ENCODE results near the gene PLCG2.
"Not testable (repeated sequence)": the region's sequence is repeated elsewhere in the genome, so short reads cannot be mapped to it uniquely, and the experiment has no call there.

The PLCG2 gene

GRCh38 chr16:81754858-81755257 is 24.2 kb upstream of the PLCG2 start:
- no peak for DNase-seq (ENCODE audit: low spot score)

- DNase-seq (ENCODE audit: low spot score), result no peak
Observed at GRCh38 chr16:81755915-81756614, 23.0 kb upstream of the PLCG2 start.

DNA sequence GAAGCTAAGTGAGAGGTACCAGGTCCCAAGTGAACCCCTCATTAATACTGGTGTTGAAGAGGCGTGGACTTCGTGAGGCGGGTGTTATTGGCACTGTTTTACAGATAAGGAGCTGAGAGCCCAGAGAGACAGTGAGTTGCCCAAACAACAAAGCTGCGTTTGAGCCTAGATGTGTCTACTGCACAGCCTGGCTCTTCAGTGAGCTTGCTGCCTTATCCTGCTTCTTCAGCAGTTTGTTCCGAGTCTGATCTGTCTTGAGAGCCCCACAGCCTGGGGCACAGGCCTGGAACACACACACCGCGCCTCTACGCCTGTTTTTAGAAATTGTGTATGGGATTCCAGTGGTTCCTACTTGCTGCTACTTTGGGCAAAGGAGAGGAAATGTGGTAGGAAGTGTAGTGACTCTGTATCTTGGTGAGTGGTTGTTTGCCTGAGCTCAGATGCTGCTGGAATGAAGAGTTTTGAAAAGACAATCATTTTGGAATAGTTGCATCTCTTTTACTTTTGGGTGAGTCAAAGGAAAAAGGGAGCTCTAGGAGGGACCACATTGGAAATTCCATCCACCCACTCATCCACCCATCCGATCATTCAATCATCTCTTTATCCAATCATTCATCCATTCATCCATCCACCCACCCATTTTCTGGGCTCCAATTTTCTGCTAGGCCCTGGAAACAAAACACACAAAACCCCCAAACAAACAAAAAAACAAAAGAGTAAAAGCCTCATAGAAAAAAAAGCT is 22.3 kb upstream of the PLCG2 start:
- DNase-seq (ENCODE audit: low spot score), result no peak

DNA sequence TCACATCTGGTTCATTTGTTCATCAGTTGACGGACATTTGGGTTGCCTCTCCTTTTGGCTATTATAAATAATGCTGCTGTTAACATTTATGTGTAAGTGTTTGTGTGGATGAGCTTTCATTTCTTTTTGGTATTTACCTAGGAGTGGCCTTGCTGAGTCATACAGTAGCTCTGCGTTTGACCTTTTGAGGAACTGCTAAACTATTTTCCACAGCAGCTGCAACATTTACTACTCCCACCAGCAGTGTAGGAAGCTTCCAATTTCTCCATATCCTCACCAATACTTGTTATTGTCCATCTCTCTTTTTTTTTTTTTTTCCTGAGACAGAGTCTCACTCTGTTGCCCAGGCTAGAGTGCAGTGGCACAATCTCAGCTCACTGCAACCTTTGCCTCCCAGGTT is 20.7 kb upstream of the PLCG2 start:
- DNase-seq (ENCODE audit: low spot score), result no peak

DNA sequence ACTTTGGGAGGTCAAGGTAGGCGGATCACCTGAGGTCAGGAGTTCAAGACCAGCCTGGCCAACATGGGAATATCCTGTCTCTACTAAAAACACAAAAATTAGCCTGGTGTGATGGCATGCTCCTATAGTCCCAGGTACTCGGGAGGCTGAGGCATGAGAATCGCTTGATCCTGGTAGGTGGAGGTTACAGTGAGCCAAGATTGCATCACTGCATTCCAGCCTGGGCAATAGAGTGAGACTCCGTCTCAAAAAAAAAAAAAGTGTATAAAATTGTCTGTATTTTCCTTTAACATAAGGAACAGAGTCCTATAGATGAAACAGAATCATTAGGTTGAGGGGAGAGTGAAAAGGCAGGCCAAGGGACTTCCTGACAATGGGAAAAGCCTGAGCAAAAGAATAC is 16.8 kb upstream of the PLCG2 start:
- not testable (repeated sequence) for DNase-seq (ENCODE audit: low spot score)

DNA sequence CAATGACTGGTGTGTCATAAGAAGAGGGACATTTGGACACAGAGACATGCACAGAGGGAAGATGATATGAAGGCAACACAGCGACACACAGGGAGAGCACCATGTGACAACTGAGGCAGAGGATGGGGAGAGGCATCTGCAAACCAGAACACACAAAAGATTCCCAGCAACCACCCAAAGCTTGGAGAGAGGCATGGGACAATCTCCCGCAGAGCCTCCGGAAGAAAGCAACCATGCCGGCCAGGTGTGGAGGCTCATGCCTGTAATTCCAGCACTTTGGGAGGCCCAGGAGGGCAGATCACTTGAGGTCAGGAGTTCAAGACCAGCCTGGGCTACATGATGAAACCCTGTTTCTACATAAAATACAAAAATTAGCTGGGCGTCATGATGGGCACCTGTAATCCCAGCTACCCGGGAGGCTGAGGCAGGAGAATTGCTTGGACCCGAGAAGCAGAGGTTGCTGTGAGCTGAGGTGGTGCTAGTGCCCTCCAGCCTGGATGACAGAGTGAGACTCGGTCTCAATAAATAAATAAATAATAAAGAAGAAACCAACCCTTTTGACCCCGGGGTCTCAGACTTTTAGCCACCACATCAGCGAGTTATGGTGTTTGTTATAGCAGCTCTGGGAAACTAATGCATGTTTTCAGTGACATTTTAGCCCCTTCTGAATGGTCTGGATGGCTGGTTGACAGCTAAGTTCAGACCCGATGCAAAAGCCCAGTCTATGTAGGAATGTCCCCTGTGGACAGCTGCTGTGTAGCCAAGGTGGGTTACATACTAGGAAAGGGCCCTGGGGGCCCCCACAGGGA is 13.8 kb upstream of the PLCG2 start:
- no peak for DNase-seq (ENCODE audit: low spot score)

DNA sequence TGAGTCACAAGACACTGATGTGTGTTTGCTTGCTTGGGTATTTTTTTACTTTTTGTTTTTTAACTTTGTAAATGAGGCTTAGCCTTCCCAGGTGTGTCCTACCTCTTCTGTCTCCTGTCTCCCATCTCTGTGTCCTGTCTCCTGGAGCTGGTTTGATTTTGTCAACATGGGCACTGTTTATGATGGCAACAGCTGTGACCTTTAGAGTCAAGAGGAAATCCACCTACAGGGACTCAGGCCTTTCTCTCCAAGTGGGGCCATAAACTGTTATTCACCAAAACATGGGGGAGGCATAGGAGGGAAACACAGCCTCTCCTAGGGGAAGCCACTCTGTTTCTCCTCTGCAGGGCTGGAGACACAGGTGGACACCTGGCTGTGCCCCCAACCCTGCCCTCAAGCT is 13.1 kb upstream of the PLCG2 start:
- DNase-seq (ENCODE audit: low spot score), result no peak

- DNase-seq (ENCODE audit: low spot score), result no peak
Observed at GRCh38 chr16:81767987-81768592, 11.0 kb upstream of the PLCG2 start.

GRCh38 chr16:81770008-81770407 is 9.1 kb upstream of the PLCG2 start:
- no peak for DNase-seq (ENCODE audit: low spot score)

GRCh38 chr16:81774348-81774747 is 4.7 kb upstream of the PLCG2 start:
- no peak for DNase-seq (ENCODE audit: low spot score)

- no peak for DNase-seq (ENCODE audit: low spot score)
Observed at GRCh38 chr16:81775570-81775969, 3.5 kb upstream of the PLCG2 start.

GRCh38 chr16:81778231-81778630 is 860 bp upstream of the PLCG2 start:
- DNase-seq (ENCODE audit: low spot score), result no peak

GRCh38 chr16:81779536-81780320 is 637 bp downstream of the PLCG2 start:
- DNase-seq (ENCODE audit: low spot score), result no peak

GRCh38 chr16:81780350-81780749 is 1.3 kb downstream of the PLCG2 start:
- DNase-seq (ENCODE audit: low spot score), result no peak

DNA sequence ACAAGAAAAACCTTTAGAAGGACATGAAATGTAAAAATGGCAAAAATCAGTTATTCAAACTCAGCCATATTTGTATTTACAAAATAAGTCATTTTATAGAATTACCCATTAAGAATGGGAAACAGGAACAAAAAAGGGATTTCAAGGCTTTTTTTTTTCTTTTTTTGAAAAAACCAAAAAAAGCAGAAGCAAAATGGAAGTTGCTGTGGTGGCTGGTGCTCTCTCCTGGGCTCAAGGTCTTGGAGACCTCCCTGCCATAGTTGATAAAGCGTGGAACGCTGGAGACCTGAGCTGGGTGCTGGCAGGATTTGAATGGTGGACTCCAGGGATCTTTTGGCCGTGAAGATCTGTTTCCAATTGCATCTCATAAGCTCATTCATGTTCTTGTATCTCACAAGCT is 3.1 kb downstream of the PLCG2 start:
- DNase-seq (ENCODE audit: low spot score), result no peak

DNA sequence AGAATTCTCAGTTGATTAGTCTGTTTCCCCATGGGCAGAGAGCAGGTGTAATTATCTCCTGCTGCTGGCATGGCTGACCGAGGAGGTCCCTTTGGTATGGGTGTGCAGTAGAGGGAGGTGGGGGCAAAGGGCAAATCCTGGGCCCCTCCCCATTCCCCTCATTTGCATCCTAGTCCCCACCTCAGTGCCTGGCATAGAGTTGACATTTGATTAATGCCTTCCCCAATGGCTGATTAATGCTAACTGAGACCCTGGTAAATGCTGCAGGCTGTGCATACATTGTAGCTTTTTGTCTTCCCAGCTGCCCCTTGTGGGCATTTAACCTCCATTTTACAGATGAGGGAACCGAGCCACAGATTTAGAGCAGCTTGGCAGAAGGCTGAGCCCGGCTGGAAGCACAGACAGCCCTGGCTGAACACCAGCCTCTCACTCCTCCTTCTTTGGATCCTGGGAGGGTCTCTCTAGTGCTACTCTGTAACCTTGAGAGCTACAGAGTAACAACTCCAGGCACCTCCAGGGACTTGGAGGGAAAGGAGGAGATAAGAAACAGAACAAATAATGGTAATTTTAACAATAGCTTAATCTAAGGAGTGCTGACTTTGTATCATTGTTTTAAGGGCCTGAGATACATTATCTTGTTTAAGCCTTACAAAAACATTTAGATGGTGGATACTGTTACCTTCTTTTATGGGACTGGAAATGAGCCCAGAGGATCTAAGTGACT is 5.1 kb downstream of the PLCG2 start:
- no peak for DNase-seq (ENCODE audit: low spot score)

DNA sequence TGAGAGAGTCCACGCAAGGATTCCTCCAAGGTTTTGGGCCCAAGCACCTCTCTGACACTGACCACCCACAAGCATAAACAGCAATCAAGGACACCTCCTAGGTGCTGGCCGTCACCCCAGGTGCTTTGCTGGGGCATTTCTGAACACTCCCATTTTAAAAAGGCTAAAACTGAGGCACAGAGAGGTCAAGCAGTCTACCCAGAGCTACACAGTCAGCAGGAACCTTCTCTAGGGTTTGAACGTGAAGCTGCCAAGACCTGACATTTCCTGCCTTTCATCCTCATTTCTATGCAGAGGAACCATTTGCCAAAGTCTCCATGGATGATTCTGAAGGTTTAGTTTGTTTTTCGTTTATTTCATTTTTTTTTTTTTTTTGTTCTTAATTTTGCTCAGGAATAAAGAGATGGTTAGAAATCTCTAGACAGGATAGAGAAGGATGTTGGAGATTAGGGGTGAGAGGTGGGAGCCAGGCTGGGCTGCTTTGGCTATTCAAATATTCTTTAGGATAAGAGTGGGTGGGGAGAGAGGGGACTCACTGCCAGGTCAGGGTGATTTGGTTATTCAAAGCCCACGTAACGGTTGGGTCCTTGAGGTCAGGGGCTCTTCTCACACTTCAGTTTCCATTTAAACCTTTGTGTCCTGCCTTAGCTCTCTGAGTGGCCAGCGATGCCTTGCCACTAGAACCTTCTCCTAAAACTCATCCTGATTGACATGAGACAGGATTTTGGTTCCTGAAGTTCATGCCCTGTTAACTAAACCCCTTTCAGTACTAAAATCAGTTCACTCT is 6.2 kb downstream of the PLCG2 start:
- DNase-seq (ENCODE audit: low spot score), result no peak

- no peak for DNase-seq (ENCODE audit: low spot score)
Observed at GRCh38 chr16:81786321-81786720, 7.2 kb downstream of the PLCG2 start.

DNA sequence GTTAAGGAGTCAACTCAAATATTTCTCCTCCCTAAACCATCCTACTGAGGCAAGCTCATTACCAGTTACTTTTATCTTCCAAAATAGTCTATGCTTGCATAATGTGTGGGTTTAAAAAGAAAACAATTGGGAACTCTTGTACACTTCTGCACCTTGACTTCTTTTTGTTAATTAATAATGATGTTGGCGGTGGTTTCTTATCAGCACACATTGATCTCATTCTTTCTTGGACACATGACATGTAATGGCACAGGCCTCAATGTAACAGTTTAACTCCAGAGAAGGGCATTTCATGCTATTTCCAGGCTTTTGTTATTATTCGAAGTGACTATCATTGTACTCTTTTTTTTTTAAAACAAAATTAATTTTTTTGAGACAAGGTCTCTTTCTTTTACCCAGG is 7.8 kb downstream of the PLCG2 start:
- DNase-seq (ENCODE audit: low spot score), result no peak

DNA sequence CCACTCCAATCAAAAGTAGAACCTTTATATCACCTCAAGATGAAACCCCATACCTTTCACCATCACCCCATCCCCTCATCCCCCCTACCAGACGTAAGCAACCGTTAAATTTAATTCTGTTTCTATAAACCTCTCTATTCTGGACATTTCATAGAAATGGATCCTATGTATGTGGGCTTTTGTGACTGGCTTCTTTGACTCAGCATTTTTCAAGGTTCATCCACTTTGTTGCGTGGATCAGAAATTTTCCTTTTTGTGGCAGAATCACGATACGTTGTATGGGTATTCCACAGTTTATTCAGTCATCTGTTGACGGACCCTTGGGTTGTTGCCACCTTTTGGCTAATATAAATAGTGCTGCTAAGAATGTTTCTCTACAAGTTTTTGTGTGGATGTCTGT is 8.6 kb downstream of the PLCG2 start:
- no peak for DNase-seq (ENCODE audit: low spot score)

All from COLO829 (cell line).